Gastrocnemius medialis (tissue), 4 donors: ENCODE results near the gene LDLRAD3.

Experiments
- CTCF ChIP-seq, 5 experiments: fragments of 450-650 bp in 3 of 5; fragments of 200-600 bp in 2 of 5; sonication (generic) in 2 of 5; IDR thresholded peaks in 4 of 5; conservative IDR thresholded peaks in 1 of 5; 1 replicate in 4 of 5; 2 replicates in 1 of 5; pipeline ENCODE4 v1.5.1; 2016 to 2019; ENCODE audit warnings: antibody characterized with exemption in 5 of 5, mild to moderate bottlenecking in 3 of 5, moderate library complexity in 3 of 5
- POLR2A ChIP-seq, 2 donors: fragments of 450-650 bp; IDR thresholded peaks; one replicate each; pipeline ENCODE4 v1.6.1; 2017; ENCODE audit warnings: antibody characterized with exemption in 2 of 2, mild to moderate bottlenecking in 2 of 2, moderate library complexity in 2 of 2

GRCh38 chr11:36012979-36013378 is 69.1 kb downstream of the LDLRAD3 start:
- no peak for TF ChIP-seq CTCF (IDR thresholded peaks at IDR 0.05 in 4 of 5, conservative IDR thresholded peaks at IDR 0.05 in 1 of 5)
- TF ChIP-seq POLR2A (IDR thresholded peaks at IDR 0.05), result no peak
